HL-60 (cell line): ENCODE measurements around the gene GPR141.

Source experiments
- CTCF ChIP-seq: IDR thresholded peaks from one replicate; pipeline ENCODE4 v1.5.1; 2011; ENCODE audit warnings: low read length, control low read depth, inconsistent platforms; ENCODE audit not compliant: insufficient read depth
- SPI1 ChIP-seq: IDR thresholded peaks from 2 replicates; pipeline ENCODE4 v1.6.1; 2012; ENCODE audit warnings: low read depth, mild to moderate bottlenecking, borderline replicate concordance

- TF ChIP-seq CTCF (no peak), SPI1 (no peak)
Observed at GRCh38 chr7:37769291-37769690, 85.7 kb downstream of the GPR141 start.
